RPMI8226 (cell line): ENCODE data around the gene CNTNAP2.

Source experiments
- DNase-seq: peaks from one replicate; pipeline ENCODE4 v3.0.0-alpha.2; 2015

CNTNAP2 gene

DNA sequence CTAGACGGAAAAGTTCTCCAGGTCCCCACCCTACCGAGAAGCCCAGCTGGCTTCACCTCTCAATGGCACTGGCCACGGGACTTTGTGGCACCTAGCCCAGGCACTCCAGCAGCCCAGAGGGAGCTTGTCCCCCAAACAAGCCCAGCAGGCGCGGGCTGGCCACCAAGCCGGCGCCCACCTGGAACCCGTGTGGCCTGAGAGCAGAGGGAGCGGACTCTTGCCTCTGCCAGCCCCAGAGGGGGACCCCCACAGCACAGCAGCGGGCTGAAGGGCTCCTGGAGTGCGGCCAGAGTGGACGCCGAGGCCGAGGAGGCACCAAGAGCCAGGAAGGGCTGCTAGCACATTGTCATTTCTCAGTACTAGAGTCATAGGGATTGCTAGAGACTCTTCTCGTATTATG is 671.4 kb downstream of the CNTNAP2 start:
- DNase-seq, result no peak

DNA sequence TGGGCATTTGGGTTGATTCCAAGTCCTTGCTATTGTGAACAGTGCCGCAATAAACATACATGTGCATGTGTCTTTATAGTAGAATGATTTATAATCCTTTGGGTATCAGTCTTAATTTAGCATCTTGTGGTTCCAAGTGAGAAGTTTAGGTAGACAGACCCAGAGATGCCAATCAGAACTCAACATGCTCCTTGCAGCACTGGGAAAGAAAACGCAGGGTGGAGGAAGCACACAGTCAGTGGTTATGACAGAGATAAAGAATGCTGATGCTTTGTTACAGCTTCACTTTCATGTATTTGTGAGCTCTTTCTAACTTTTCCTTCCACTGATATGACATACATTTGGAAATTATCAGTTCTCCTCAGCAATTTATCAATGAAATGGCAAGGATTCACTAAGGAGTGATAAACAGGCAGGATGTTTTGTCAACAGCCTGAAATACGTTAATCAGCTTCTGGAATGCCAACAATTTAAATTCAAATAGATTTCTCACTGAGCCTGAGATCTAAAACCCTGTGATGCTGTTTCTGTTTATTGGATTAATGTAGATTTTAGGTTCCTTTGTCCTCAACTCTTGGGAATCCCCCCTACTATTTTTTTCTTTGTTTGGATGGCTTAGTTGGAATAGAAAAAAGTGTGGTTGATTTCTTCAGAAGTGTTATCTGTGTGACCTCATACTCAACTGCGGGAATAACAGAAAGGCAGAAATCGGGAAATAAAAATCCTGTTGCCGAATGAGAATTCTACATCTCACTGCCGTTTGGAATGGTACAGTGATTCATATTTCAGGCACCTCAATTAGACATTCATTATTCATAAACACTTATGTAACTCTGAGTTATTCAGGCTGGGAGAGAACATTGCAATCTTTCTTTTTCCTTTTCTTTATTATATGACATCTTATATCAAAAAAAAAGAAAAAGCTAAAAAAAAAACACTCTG is 675.0 kb downstream of the CNTNAP2 start:
- DNase-seq, result no peak

DNA sequence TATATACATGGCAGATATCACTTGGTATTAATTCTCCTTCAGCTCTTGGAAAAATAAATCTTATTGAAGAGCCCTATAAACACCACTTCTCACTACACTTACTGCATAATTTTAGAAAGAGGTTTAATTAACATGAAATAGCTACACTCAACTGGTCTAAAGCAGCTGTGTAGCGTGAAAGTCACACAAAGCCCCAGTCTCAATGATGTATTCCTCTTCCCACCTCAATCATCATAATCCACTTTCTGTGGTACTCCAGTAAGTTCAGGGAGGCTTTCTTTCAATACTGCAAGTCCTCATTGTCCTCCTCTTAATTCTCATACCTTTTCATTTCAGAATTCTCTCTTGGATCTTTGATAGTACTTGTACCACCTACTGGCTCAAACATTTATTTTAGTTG is 688.0 kb downstream of the CNTNAP2 start:
- DNase-seq, result no peak

GRCh38 chr7:146805082-146805481 is 688.5 kb downstream of the CNTNAP2 start:
- no peak for DNase-seq

- DNase-seq, result no peak
Measured at GRCh38 chr7:146826329-146826728, 709.7 kb downstream of the CNTNAP2 start.

GRCh38 chr7:146830686-146831085 is 714.1 kb downstream of the CNTNAP2 start:
- no peak for DNase-seq

DNA sequence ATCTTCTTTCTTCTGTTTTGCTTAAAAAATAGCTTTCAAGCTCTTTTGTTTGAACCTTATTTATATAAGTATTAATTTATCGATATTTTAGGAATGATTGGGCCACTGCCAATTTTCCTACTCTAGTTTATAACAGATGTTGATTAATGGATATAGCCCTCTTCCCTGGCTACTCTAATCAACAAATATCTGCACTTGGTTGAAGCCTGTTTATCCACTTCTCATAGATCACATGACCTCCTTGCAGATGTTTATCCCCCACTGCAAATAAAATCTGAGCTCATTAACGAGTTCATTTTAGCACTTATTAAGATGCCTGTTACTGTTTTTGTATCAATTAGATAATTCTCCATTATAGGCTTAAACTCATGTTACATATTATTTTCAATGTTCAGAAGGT is 715.3 kb downstream of the CNTNAP2 start:
- DNase-seq, result no peak

- no peak for DNase-seq
Measured at GRCh38 chr7:146844405-146844804, 727.8 kb downstream of the CNTNAP2 start.

GRCh38 chr7:146858690-146859089 is 742.1 kb downstream of the CNTNAP2 start:
- no peak for DNase-seq

DNA sequence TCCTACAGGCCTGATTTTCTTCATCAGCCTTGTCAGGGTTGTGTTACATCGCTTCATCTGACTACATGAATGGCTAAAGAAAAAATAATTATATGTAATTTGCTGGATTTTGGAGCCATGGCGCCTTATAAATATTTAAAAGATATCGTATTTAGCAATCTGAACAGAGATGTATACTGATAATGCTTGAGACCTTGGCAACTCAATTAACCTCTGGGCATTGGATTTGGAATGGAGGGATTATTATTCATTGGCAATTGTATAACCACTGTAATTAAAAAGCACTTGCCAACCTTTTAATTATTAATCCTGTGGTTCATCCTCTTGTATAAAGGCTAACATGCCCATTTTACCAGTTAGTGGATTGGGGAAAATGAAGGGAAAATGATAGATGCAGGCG is 745.1 kb downstream of the CNTNAP2 start:
- no peak for DNase-seq

- DNase-seq, result no peak
Measured at GRCh38 chr7:146862415-146862814, 745.8 kb downstream of the CNTNAP2 start.

GRCh38 chr7:146864644-146865043 is 748.0 kb downstream of the CNTNAP2 start:
- no peak for DNase-seq

DNA sequence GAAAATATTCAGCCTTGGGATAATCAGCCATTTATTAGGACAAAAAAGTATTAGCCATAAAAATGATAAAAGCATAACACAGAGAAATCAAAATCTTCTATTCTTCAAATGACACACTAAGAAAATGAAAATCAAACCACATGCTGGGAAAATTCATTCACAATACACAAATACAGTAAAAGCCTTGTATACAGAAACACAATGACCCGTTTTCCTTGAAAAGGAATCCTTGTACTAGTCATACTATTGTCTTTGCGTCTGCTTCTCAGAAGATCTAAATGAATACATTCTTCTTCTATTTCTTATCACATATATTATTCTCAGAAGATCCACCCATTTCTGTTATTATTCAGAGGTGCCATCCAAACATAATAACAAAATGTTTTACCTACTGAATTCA is 749.1 kb downstream of the CNTNAP2 start:
- no peak for DNase-seq

DNA sequence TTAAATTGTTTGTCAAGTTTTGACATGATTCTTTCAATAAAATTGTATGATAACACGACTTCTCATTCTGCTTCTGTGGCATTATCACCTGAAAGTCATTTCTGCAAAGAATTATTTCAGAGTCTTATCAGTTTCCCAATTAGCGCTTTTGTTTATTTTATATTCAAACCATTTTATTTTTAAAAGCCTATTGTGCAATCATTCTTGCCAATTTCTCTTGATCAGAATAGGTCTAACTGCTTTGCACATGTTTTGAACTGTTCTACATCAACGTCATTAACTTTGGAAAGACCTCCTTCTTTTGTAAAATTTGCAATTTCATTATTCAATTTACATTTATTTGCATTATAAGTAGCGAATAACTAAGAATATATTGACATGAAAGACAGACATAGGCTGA is 758.1 kb downstream of the CNTNAP2 start:
- DNase-seq, result no peak

DNA sequence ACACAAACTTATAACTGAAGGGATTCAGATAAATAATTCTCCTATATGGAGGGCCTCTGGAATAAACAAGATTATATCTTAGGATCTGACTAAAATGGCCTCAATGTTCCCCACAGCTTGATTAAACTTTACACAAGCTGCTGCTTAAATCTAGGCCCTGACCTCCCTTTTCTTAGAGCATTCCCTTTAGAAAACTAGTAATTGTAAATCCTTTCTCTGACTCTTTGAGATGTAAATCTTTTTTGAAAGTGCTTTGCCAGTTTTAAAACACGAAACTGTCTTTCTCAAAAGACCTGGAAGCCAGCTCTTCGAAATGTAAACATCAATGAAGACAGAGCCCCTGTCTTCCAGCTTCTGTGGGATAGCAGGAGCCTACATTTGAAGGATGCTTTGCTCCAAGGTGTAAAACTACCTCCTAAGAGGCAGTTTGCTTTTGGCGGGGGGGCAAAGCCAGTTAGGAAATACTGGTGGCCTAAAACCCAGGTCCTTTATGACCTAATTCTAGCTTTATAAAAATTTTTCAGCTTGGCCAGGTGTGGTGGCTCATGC is 758.7 kb downstream of the CNTNAP2 start:
- DNase-seq, result no peak

GRCh38 chr7:146875981-146876380 is 759.4 kb downstream of the CNTNAP2 start:
- no peak for DNase-seq

DNA sequence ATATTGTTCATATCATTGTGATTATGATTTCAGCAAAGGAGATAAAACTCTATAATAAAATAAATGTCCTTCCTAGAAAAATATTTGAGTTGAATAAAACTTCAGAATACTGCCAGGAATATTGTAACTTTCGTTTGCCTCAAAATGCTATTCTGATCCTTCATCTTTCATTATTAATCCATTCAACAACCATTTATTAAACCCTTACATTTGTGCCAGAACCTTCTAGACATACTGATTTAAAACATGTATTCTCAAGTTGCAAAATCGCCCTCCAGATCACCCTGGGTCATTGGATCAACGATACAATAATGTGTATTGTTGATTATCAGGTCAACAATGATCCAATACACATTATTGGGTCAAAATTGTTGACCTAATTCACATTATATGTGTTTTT is 759.8 kb downstream of the CNTNAP2 start:
- DNase-seq, result no peak

DNA sequence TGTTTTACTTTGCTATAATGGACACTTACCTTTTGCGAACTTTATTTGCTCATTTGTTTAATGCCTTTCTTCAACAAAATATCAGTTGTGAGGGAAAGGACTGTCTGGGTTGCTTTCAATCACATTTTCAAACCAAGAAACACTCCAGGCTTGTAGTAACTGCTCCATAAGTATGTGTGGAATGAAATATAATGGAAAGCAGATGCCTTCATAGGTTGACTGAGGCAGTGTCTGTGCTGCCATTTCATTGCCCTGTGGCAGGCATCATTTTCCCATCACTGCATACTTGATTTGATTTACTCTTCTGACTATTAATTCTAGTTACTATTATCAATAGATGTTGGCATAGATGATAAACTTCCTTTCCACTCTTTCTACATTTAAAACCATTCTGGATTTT is 762.3 kb downstream of the CNTNAP2 start:
- DNase-seq, result no peak

DNA sequence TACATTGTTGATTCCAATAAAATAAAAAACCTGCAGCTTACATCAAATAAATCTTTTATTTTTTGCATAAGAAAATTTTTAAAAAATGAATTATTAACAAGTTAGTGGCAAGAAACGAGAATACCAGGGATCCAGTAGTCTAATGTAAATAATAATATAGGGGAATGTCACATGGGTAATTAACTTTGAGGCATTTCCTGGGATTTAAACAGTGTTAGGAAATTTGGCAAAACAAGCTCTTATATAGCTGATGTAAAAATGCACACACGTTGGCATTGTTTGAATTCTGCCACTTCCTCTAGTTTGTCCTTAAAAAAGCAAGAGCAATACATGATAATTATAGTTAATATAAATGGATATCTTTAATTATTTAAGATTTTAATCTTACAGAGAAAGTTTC is 768.6 kb downstream of the CNTNAP2 start:
- DNase-seq, result no peak

GRCh38 chr7:146889806-146890555 is 773.4 kb downstream of the CNTNAP2 start:
- DNase-seq, result no peak

- no peak for DNase-seq
Measured at GRCh38 chr7:146892151-146892550, 775.5 kb downstream of the CNTNAP2 start.

- no peak for DNase-seq
Measured at GRCh38 chr7:146894927-146895326, 778.3 kb downstream of the CNTNAP2 start.

GRCh38 chr7:146902266-146902665 is 785.7 kb downstream of the CNTNAP2 start:
- no peak for DNase-seq

DNA sequence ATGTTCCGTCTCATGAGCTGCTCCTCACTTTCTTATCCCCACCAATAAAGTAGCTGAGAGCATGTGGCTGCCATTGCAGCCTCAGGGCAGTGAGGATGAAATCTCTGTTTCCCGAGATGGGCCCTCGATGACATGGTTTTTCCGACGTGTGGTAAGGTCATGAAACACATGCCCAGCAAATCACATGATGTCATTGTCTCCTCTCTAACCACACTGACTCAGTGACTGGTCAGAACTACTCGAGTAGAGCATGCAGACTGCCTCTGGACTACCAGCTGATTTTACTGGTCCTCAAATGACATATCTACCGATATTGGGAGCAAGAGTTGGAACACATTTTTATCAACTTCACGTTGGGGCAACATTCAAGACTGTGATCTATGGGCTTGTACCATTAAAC is 786.1 kb downstream of the CNTNAP2 start:
- DNase-seq, result no peak
